Right lobe of liver (tissue), 6 donors: ENCODE measurements around the gene TMEM30A. TPM values are rescaled to one million over a fixed set of nuclear protein-coding genes. Genes with fewer than 3 reads are reported as not detected.

Experiments
- ATAC-seq, 4 donors: fragments of 200-7000 bp; cut with Tn5 transposase; one replicate each; pipeline ENCODE4 v1.9.1; 2020; ENCODE audit warnings: mild to moderate bottlenecking in 4 of 4, moderate library complexity in 4 of 4
- DNase-seq, 3 donors: peaks; one replicate each; pipeline ENCODE4 v3.0.0-alpha.2; 2020
- H3K27ac ChIP-seq, 3 donors: fragments of 200-600 bp; one replicate each; pipeline ENCODE4 v1.8.0; 2022
- H3K27me3 ChIP-seq, 2 donors: fragments of 200-600 bp; one replicate each; pipeline ENCODE4 v1.8.0; 2022
- H3K36me3 ChIP-seq, 4 donors: fragments of 200-600 bp; sonication (generic) in 1 of 4; one replicate each; pipeline versions ENCODE4 v1.5.1 to v1.8.0; 2017 to 2022; ENCODE audit warnings: control low read depth in 1 of 4
- H3K4me1 ChIP-seq, 4 donors: fragments of 200-600 bp; sonication (generic) in 1 of 4; one replicate each; pipeline versions ENCODE4 v1.5.1 to v1.8.0; 2017 to 2022; ENCODE audit warnings: control low read depth in 1 of 4
- H3K4me3 ChIP-seq, 3 donors: fragments of 200-600 bp; one replicate each; pipeline ENCODE4 v1.8.0; 2022
- H3K9me3 ChIP-seq, 4 donors: fragments of 200-600 bp; sonication (generic) in 1 of 4; one replicate each; pipeline versions ENCODE4 v1.5.1 to v1.8.0; 2017 to 2022; ENCODE audit warnings: control low read depth in 1 of 4
- CTCF ChIP-seq, 4 donors: fragments of 200-600 bp in 3 of 4; fragments of 450-650 bp in 1 of 4; IDR thresholded peaks; one replicate each; pipeline versions ENCODE4 v1.5.1 to v1.8.0; 2016 to 2022; ENCODE audit warnings: antibody characterized with exemption in 4 of 4, mild to moderate bottlenecking in 2 of 4
- POLR2A ChIP-seq: fragments of 450-650 bp; IDR thresholded peaks from one replicate; pipeline ENCODE4 v1.6.1; 2017; ENCODE audit warnings: antibody characterized with exemption, mild to moderate bottlenecking
- WGBS: methylation state at CpG from one replicate; pipeline ENCODE4 v1.1.6; 2018; ENCODE audit warnings: low coverage, low lambda C conversion rate; ENCODE audit not compliant: insufficient coverage; ENCODE audit errors: missing lambda C conversion rate; 5-methylcytosine and 5-hydroxymethylcytosine counted together
- intact Hi-C, 2 donors: fragments of 100-400 bp; cut with DNase I; formaldehyde crosslinking; loops; one replicate each; pipeline versions ENCODE4 v1.11.2 to v1.14.1; 2022
- total RNA-seq, 6 experiments: library from RNA; depleted of rRNA in 2 of 6; stranded (reverse); fragments of >200 nt in 2 of 6; fragmentation: NEBNext Ultra II Directional in 3 of 6; extraction: Animal tissue kit (Norgen Biotek cat#: 25700) in 3 of 6; gene quantifications; one replicate each; pipeline versions ENCODE4 v1.1.0 to v1.2.4, GENCODE V29; 2016 to 2023
- donor health status: DM: no; HTN: yes; CAD: no.
- donor health status: DM: no; HTN: no; CAD: no.
- donor health status: DM: no; HTN: no; CAD: no.
- donor health status: DM: no; HTN: yes; CAD: no.
- donor health status: DM: no; HTN: yes; CAD: no.

The TMEM30A gene
- total RNA-seq, 6 experiments from 2014 or later, result 40.1 to 66.8 (median 62.2) TPM

DNA sequence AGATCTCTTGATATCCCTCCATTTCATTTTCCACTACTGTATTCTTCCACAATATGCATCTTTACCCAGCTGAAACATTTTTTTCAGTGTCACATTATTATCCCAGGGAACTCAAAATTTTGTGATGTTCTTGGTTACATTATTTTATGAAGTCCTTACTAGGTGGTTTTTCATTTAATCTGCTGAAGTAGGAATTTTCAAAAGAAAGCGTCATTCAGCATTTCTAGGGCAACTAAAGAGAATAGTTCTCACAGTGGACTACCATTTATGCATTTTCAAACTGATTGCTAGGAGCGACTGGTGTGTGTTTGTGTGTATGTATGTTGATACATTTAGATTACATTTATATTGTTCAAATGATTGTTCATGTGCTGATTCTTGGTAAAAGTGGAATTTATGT lies 2.4 kb upstream of the TMEM30A start:
- no peak overlapping the region for H3K4me3 ChIP-seq
- H3K27me3 ChIP-seq, result no peaks in the 10 kb centered on the region
- intact Hi-C loops, result no loop called here
- no peak for DNase-seq
- WGBS, result 89% methylated on average over 2 of the region's 2 CpGs
- H3K27ac ChIP-seq, result no peak overlapping the region
- H3K36me3 ChIP-seq, result no peaks in the 10 kb centered on the region
- ATAC-seq, result no peak
- no peaks in the 10 kb centered on the region for H3K9me3 ChIP-seq
- peaks cover 0 to 23% (median 8%) of the 10 kb centered on the region in 4 donors for H3K4me1 ChIP-seq
- no peak for TF ChIP-seq POLR2A
- TF ChIP-seq CTCF (IDR thresholded peaks at IDR 0.05), result no peak

DNA sequence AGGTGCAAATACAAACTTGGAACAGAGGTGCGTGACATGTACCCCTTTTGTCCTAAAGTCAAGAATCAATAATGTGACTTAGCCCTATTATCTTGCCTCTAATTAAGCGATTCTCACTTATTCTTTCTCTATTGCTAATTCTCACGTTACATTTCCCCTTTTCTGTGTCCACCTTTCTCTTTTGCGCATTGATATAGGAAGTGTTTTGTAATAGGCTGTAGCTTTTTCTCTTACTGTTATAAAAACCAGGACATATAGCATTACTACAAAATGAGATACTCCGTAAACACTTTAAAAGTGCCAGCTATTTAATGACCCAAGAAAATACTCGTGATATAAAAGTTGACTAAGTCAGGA lies 669 bp upstream of the TMEM30A start:
- no peaks in the 10 kb centered on the region for H3K27me3 ChIP-seq
- no peaks in the 10 kb centered on the region for H3K36me3 ChIP-seq
- no peak for DNase-seq
- peak in 2 of 4 donors; percentile 1 to 4 for ATAC-seq
- H3K4me1 ChIP-seq, result peaks cover 0 to 36% (median 13%) of the 10 kb centered on the region in 4 donors
- no peaks in the 10 kb centered on the region for H3K9me3 ChIP-seq
- peak overlapping the region; percentile 49 to 64 (median 56) for H3K27ac ChIP-seq
- intact Hi-C loops, result no loop called here
- WGBS, result 0% methylated on average over 6 of the region's 6 CpGs
- H3K4me3 ChIP-seq, result peak overlapping the region; percentile 69 to 92 (median 83)
- TF ChIP-seq CTCF (IDR thresholded peaks at IDR 0.05) (no peak), POLR2A (no peak)

GRCh38 chr6:75283907-75284631 lies 523 bp downstream of the TMEM30A start:
- intact Hi-C loops, result no loop called here
- H3K4me1 ChIP-seq, result peaks cover 0 to 36% (median 15%) of the 10 kb centered on the region in 4 donors
- peak overlapping the region; percentile 71 to 85 (median 82) for H3K27ac ChIP-seq
- no peaks in the 10 kb centered on the region for H3K27me3 ChIP-seq
- H3K4me3 ChIP-seq, result peak overlapping the region; percentile 69 to 92 (median 83)
- ATAC-seq (peak; percentile 21 to 41 (median 32)), DNase-seq (no peak)
- WGBS, result under 1% methylated on average over 29 of the region's 36 CpGs
- no peaks in the 10 kb centered on the region for H3K9me3 ChIP-seq
- no peaks in the 10 kb centered on the region for H3K36me3 ChIP-seq
- TF ChIP-seq CTCF (IDR thresholded peaks at IDR 0.05) (no peak), POLR2A (no peak)

- H3K4me1 ChIP-seq, result peaks cover 0 to 36% (median 15%) of the 10 kb centered on the region in 4 donors
- WGBS, result 43% methylated on average over 2 of the region's 2 CpGs
Observed at GRCh38 chr6:75282706-75283105, 1.9 kb downstream of the TMEM30A start.

More at GRCh38 chr6:75282706-75283105, 1.9 kb downstream of the TMEM30A start:
- peak overlapping the region in 1 of 3 donors; percentile 83 for H3K4me3 ChIP-seq
- ATAC-seq (no peak), DNase-seq (no peak)
- no peak overlapping the region for H3K27ac ChIP-seq
- intact Hi-C loops, result no loop called here
- TF ChIP-seq CTCF (IDR thresholded peaks at IDR 0.05) (no peak), POLR2A (no peak)
- H3K9me3 ChIP-seq, result no peaks in the 10 kb centered on the region
- H3K27me3 ChIP-seq, result no peaks in the 10 kb centered on the region
- H3K36me3 ChIP-seq, result no peaks in the 10 kb centered on the region
